Occipital lobe (tissue), 2 donors: ENCODE results near the gene MAJIN. TPM values are rescaled to one million over a fixed set of nuclear protein-coding genes. Genes with fewer than 3 reads are reported as not detected.
A peak's percentile ranks its signal among the peaks of the same experiment; 100 is the strongest.
"Not testable (repeated sequence)": the region's sequence is repeated elsewhere in the genome, so short reads cannot be mapped to it uniquely, and the experiment has no call there.

Experiments
- DNase-seq: peaks from one replicate; lab custom pipeline; 2025; lab: John Stamatoyannopoulos, UW
- total RNA-seq: library from RNA; depleted of rRNA; stranded (reverse); fragments of >200 nt; gene quantifications from one replicate; pipeline ENCODE4 v1.2.3, GENCODE V29; 2014

The MAJIN gene, protein sequence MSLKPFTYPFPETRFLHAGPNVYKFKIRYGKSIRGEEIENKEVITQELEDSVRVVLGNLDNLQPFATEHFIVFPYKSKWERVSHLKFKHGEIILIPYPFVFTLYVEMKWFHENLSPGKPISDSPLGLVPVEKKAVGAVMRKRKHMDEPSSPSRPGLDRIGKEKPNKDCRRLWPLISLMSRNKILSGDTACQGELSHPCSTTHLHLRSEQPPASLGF
- total RNA-seq = not detected

DNA sequence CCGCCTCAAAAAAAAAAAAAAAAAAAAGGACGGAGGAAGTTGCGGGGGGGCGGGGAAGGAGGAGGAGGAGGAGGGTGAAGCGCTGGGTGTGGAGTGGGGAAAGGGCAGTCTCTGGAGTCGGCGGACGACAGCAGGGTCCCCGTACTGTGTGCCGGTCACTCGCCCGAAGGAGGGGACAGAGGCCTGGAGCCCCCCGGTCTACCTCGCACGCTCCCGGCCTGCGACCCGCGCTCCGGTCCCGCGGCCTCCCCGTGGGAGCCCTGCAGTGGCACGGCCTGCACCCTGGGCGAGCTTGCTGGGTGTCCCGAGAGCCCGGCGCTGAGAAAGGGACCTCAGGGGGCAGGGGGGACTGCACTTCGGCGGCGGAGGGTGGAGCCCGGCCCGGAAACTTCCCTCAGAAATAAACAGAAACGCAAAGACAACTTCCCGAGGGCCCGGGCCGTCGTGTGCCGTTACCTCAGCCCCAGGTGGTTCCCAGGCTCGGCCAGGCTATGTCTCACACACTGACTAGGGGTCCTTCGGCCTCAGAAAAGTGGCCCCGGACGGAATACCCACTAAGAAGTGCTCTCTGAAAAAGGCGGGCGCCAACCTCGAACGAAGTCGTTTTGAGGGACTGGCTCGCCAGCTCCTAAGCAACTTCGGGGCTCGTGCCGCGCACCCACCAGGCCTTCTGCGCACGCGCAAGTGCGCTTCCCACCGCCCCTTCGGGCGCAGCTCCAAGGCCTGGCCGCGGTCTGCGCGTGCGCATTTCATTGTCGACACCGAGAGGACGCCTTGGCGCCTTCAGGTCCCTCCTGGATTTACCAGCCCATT is at the start of gene MAJIN:
Gene MAJIN (minus strand): TSS at position 688 of the 813 bp plus-strand sequence. CDS start 12,703 bp downstream, outside the sequence.
- DNase-seq = peak; percentile 27

DNA sequence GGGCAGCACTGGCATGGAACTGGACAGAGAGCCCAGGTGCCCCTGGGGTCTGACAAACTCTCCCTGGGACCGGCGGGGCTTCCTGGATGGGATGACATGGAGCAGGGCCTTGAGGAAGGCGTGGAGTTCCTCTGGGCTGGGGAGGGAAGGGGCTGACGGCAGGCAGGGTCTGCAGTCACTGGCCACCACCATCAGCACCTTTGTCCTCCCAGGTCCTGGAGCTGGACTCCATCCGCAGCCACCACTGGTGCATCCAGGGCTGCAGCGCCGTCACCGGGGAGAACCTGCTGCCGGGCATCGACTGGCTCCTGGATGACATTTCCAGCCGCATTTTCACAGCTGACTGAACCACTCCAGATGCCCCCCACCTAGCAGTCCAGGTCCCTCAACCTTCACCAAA is 49.6 kb upstream of the MAJIN start:
- no peak for DNase-seq

DNA sequence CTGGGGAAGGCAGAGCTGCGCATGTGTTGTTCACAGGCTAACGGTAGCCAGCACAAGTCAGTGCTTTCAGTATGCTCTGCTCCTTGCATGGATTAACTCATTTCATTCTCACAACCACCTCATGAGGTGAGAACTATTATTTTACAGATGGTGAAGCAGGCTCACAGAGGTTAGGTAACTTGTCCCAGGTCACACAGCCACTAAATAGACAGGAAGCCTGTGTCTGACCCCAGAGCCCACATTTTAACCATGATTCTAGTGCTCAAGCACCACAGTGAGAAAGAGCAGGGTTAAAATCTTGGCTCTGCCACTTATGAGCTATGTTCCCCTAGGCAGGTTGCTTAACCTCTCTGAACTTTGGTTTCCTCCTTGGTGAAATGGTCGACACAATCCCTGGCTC is 49.1 kb upstream of the MAJIN start:
- DNase-seq = no peak

DNA sequence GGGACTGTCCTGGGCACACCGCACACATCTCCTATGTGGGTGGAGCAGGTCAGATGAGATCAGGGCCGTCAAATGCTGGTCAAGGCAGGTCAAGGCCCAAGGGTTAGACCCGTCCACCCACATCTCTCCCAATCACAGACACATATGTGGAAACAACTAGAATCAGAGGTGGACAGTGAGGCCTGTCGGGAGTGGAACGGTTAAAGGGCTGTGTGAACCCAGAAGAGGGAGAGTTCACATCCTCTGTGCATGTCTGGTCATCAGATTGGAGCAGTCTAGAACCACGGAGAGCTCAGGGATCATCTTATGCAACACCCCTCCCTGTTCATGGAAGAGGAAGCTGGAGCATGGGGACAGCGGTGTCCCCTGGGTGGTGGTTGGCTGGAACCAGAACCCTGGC is 47.9 kb upstream of the MAJIN start:
- no peak for DNase-seq

DNA sequence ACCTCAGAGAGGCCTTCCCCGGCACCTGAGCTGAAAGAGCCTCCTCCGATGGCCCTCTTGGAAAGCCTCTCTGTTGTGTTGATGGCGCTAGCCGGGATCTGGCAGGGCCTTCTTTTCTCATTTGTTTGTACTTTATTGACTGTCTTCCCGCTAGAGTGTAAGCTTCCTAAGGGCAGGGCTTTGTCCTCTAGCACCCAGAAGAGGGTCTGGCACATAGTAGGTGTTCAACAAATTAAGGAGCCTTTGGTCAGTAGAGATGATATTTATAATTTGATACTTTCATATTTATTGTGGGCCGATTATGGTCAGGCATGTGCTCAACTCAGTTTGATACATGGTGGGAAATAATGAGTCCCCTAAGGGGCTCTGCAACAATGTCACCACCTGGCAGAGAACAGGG is 46.0 kb upstream of the MAJIN start:
- DNase-seq = no peak

DNA sequence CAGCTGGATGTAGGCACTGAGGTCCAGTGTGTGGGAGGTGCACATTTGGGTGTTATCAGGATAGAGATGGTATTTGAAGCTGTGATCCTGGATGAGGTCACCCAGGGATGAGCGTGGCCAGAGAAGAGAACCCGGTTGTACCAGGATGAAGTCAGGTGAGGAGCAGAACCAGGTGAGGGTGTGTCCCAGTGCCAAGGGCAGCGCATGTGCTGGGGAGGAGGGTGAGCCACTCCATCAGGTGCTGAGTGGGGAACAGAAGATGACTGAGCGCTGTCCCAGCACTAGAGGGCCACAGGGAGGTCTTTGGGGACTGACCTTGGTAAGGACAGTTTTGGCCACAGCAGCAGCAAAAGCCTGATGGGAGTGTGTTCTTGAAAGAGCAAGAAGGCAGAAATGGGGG is 44.8 kb upstream of the MAJIN start:
- DNase-seq = no peak

DNA sequence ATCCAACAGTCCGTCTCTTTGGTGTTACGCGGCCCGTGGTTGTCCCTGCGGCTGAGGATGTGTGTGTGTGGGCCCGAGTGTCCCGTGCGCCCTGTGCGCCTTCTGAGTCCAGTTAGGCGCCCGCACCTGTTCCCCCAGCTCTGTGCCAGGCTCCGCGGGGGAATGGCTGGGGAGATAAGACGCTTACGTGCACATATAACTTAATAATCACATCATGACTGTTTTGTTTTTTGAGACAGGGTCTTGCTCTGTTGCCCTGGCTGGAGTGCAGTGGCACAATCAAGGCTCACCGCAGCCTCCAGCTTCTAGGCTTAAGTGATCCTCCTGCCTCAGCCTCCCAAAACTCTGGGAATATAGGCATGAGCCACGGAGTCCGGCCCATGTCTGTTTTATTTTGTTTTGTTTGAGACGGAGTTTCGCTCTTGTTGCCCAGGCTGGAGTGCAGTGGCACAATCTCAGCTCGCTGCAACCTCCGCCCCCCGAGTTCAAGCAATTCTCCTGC is 42.9 kb upstream of the MAJIN start:
- no peak for DNase-seq

DNA sequence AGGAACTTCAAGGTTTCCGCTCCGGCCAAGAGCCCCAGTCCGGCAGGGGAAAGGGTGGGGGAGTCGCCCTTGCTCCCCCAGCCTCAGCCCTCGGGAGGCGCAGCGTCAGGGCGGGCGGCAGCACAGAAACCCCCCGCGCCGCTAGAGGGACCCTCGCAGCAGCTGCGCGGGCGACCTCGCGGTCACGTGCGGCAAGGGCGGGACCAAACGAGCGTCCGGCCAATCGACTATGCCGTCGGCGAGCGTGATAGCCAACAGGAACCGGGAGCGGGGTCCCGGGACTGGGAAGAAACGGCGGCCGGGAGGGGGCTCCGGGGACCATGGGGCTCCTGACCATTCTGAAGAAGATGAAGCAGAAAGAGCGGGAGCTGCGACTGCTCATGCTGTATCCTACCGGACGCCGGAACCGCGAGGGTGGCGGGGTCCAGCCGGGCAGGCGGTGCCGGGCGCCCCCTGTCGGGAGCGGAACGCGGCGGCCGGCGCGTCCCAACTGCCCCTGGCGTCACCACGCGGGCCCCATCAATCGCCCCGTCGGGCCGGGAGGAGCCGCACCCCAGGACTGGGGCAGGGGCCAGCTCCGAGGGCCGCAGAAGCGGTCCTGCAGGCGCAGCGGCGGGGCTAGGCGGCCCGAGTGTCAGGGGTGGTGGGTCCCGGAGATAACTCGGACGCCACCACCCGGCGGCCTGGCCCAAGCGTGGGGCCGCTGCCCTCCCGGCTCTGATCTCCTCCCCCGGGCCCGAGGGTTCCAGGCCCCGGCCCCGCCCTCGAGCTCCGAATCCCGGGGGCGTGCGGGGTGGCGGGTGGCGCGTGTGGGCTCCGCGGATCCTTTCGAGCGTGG is 42.2 kb upstream of the MAJIN start, which contains the start of gene ARL2:
Gene ARL2 (plus strand): TSS at position 273 of the 838 bp plus-strand sequence. CDS start 48 bp downstream, at position 321.
- peak; percentile 83 for DNase-seq

DNA sequence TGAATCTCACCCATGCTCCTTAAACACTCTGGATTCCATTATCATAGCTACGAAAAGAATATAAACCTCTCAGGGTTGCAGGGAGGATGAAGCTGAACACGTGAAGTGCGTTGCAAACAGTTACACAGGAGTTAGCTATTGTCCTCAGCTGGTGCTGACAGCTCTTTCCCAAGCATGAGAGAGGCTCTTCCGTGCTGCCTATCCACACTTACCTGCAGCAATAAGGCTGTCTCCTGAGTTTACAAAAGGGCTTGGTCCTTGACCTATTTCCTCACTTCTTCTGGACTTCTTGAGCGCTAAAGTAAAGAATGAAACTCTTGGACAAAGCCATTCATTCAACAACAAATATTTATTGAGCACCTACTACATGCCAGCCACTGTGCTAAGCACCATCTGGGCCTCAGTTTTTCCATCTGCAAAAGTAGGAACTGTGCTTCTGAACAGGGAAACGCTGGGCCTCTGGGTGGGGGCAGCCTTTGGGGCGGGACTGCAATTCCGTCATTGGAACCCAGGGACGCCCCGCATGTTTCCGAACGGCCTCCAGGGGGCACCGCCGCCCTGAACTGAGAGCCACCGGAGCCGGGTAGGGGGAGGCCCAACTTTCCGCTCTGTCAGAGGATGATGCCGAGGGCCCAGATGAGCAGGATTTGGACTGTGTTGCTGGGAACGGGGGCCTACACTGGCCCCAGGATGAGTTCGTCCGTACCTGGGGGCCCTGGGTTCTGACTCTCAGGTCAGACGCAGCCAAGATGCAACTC is 41.4 kb upstream of the MAJIN start:
- DNase-seq = peak; percentile 73

DNA sequence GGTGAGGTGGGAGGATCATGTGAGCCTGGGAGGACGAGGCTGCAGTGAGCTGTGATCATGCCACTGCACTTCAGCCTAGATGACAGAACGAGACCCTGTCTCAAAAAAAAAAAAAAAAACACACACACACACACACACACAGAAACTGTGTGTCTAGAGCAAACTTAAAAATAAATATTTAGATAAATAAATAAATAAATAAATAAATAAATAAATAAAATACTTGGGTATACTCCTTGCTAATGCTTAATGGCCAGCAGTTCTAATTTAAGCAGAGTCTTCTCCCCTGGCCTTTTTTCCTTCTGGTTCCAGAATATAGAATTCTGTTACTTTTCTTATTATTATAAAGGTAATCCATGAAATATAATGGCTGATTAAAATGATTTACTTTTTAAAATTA is 37.0 kb upstream of the MAJIN start:
- no peak for DNase-seq

DNA sequence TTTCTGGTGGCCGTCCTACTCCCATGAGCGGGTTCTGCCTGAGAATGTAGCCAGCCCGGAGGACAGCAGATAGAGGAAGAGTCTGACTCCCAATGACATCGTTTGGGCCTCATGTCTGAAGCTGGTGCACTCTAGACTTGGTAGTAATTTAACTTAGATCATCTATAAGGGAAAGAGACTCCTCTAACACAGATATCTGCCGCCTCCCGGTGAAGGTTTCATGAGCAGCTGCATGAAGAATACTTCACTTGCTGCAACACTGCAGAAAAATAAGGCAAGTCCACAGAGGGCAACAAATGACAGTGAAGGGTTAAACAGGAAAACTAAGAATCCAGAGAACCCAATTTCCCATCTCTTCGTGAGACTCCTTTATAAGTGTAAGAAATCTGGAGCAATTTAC is 36.1 kb upstream of the MAJIN start:
- DNase-seq = no peak

DNA sequence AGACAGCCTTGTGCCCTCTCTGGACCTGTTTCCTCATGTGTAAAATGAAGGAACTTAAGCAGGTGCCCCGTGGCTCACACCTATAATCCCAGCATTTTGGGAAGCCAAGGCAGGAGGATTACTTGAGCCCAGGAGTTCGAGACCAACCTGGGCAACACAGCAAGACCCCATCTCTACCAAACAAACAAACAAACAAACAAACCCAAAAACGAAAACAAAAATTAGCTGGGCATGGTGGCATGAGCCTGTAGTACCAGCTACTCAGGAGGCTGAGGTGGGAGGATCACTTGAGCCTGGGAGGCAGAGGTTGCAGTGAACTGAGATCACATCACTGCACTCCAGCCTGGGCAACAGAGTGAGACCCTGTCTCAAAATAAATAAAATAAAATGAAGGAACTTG is 32.1 kb upstream of the MAJIN start:
- DNase-seq = not testable (repeated sequence)

DNA sequence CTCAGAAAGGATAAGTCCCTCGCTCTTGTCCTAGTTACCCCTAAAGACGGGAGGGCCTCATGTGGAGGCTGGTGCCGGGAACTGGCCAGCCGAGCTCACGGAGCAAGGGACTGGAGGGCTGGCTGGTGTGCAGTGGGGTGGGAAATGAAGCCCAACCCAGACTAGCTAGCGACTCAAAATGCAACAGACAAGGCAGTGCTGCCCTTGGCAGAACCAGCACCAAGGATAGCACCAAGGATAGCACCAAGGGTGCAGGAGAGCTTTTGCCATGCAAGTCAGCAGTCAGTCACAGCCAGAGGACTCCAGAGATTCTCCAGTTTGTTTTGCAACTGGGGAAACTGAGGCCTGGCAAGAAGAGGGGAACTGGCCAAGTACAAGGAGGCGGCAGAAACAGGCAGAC is 31.4 kb upstream of the MAJIN start:
- no peak for DNase-seq

DNA sequence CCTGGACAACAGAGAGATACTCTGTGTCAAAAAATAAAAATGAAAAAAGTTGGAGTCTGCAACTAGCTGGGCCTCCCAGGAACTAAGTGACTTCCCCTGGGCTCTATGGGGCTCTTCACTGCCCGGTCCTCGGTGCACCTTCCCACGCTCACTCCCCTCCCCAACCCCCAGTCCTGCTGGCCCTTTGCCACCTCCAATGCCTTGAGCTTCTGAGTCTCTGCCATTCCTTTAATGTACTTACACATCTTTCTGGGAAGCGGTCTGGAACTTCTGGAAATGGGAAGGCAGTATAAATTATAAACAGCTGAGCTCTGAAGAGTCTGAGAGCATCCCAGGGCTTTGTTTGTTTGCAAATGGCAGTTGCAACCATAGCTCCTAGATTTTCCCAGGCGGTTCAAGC is 30.8 kb upstream of the MAJIN start:
- no peak for DNase-seq

DNA sequence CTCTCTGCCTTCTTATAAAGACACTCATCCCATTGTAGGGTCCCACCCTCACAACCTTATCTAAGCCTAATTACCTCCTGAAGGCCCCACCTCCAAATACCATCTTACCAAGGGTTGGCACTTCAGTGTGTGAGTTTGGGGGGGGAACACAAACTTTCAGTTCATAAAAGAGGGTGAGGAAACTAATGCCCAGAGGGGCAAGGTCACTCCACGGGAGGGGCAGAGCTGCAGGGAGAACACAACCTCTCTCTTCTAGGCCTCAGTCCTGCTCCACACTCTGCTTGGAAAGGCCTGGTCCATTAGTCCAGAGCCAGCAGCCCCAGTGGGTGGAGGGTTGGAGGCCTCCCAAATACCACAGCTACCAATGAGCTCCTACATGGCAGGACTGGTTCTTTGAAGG is 27.6 kb upstream of the MAJIN start:
- DNase-seq = no peak

DNA sequence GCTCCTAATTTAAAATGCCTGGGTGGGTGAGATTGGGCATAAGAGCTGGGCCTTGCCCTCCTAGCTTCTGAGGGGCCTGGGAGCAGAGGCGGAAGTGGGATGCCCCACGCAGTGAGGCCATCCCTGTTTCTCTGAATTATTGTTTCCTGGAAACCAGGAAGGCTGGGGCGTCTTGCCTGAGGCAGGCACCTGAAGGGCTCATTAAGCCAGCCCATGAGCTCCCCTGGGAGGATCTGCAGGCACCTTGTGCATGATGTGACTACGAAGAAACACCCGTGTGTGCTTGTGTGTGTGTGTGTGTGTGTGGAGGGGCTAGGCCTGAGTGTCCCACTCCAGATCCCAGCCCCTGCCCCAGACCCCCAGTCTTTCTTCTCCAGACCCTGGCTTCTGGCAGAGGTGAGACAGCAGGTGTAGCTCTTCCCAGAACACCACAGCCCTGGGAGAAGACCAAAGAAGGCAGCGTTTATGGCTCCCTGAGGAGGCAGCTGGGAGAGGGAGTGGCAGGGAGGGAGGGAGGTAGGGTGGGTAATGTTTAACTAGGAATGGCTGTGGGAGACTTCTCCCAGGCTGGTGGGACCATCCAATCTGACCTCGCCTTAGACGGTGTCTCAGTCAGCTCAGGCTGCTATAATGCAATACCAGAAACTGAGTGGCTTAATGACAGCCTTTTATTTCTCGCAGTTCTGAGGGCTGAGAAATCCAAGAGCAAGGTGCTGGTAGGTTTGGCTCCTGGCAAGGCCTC is 27.0 kb upstream of the MAJIN start:
- DNase-seq = no peak

DNA sequence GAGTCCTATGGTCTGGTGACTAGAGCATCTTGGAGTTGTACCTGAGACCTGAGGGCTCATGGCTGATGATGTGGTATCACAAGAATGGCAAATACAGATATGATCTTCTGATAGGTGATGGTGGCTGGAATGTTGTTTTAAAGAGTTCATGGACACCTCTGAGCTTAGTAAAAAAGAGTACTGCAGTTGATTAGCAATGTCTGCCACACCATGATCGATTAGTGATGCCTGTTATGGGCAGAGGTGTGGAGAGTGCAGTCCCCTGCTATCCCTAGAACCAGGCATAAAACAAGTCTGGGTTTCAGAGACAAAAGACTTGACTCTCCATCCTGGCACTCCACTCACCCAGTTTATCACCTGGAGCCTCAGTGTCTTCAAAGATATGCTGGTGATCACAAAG is 26.2 kb upstream of the MAJIN start:
- no peak for DNase-seq

DNA sequence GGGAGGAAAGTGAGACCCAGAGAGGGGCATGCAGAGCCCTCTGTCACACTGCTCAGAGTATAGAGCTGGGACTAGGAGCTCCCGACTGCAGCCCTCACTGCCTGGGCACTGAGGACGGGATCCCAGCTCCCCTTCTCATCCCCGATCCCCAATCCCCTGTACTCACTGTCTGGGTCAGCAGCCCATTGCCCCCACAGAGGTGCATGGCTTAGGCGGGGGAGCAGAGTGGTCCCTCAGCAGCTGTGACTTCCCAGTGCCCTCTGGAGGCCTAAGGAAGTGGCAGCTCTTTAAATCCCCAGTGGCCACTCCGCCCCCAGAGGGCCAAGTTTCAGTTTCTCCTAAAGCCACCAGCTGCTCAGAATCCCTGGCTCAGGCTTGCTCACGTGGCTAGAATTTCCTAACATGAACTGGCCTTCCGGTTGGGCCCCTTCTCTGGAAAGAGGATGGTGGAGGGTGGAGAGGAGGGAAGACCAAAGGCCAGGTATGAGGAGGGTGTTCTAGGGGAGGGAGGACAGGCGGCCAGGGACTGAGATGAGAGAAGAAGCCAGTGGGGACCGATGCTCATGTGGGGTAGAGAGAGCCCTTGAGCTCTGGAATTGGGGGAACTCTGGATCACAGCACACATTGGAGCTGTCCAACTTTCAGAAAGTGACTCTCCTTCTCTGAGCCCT is 24.9 kb upstream of the MAJIN start, which contains the start of gene BATF2:
Gene BATF2 (minus strand): TSS at position 262 of the 671 bp plus-strand sequence. CDS start 57 bp downstream, at position 205.
- DNase-seq = peak; percentile 35

DNA sequence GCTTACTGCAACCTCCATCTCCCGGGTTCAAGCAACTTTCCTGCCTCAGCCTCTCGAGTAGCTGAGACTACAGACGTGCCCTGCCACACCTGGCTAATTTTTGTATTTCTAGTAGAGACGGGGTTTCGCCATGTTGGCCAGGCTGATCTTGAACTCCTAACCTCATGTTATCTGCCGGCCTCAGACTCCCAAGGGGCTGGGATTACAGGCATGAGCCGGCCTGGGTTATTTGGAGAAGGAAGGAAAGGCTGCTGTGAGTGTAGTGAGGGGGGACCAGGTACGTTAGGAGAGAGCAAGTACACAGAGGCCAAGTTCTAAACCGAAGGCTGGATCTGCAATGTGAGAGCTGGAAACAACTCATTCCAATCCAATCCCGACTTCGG is 24.4 kb upstream of the MAJIN start:
- no peak for DNase-seq

DNA sequence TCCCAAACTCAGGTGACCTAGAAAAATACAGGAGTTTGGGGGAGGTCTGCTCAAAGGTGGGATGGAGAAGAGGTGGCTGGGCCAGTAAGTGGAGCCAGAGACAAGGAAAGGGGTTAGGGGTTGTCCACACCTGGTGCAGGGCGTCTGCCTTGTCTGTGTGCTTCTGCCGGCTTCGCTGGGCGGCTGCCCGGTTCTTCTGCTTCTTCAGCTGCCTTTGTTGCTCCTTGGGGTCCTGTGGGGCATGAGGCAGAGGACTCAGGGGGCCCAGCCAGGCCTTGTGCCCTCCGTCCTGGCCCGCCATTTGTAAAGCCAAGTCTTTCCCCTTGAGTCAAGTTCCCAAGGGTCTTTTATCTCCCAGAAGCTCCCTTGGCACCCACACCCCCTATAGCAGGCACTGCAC is 22.4 kb upstream of the MAJIN start:
- DNase-seq = no peak
